ENCODE measurements around the gene RTL1.

Gene RTL1

GRCh38 chr14:100905166-100905565 is 1.6 kb upstream of the RTL1 start:
- Histone ChIP-seq H3K4me1 (ENCODE audit: insufficient read depth, low read length) (peaks cover 6% of the 10 kb centered on the region; the same call in 1 of the 2 replicates), H3K27me3 (ENCODE audit: insufficient read depth, low read length) (peaks cover 38% of the 10 kb centered on the region), H3K9me3 (ENCODE audit: insufficient read depth, low read depth, low read length) (no peaks in the 10 kb centered on the region), H3K4me3 (ENCODE audit: low read length) (peak overlapping the region; percentile 50), H3K9ac (ENCODE audit: low read depth, low read length) (no peak overlapping the region), H3K27ac (ENCODE audit: low read depth, low read length) (no peak overlapping the region), H3K36me3 (ENCODE audit: insufficient read depth, low read length) (no peaks in the 10 kb centered on the region)
- 65% methylated on average over 12 of the region's 12 CpGs for WGBS

GRCh38 chr14:100904307-100905087 is 975 bp upstream of the RTL1 start:
- H3K9ac ChIP-seq (ENCODE audit: low read depth, low read length) = no peak overlapping the region
- H3K4me1 ChIP-seq (ENCODE audit: insufficient read depth, low read length) = peaks cover 12% of the 10 kb centered on the region; the same call in 1 of the 2 replicates
- peak overlapping the region; percentile 50 for H3K4me3 ChIP-seq (ENCODE audit: low read length)
- no peaks in the 10 kb centered on the region for H3K36me3 ChIP-seq (ENCODE audit: insufficient read depth, low read length)
- H3K9me3 ChIP-seq (ENCODE audit: insufficient read depth, low read depth, low read length) = no peaks in the 10 kb centered on the region
- no peak overlapping the region for H3K27ac ChIP-seq (ENCODE audit: low read depth, low read length)
- peaks cover 41% of the 10 kb centered on the region for H3K27me3 ChIP-seq (ENCODE audit: insufficient read depth, low read length)
- 4% methylated on average over 41 of the region's 45 CpGs for WGBS

GRCh38 chr14:100903134-100903468 is 421 bp downstream of the RTL1 start:
- WGBS = 76% methylated on average over 7 of the region's 10 CpGs
- Histone ChIP-seq H3K9ac (ENCODE audit: low read depth, low read length) (no peak overlapping the region), H3K4me3 (ENCODE audit: low read length) (no peak overlapping the region), H3K9me3 (ENCODE audit: insufficient read depth, low read depth, low read length) (no peaks in the 10 kb centered on the region), H3K27ac (ENCODE audit: low read depth, low read length) (no peak overlapping the region), H3K36me3 (ENCODE audit: insufficient read depth, low read length) (no peaks in the 10 kb centered on the region), H3K4me1 (ENCODE audit: insufficient read depth, low read length) (peaks cover 21% of the 10 kb centered on the region), H3K27me3 (ENCODE audit: insufficient read depth, low read length) (peaks cover 43% of the 10 kb centered on the region)

- H3K27ac ChIP-seq (ENCODE audit: low read depth, low read length) = no peak overlapping the region
Observed at GRCh38 chr14:100902295-100903133, 1.0 kb downstream of the RTL1 start.

GRCh38 chr14:100901391-100902183 is 1.9 kb downstream of the RTL1 start:
- H3K27me3 ChIP-seq (ENCODE audit: insufficient read depth, low read length) = peaks cover 43% of the 10 kb centered on the region
- H3K9me3 ChIP-seq (ENCODE audit: insufficient read depth, low read depth, low read length) = no peaks in the 10 kb centered on the region
- H3K36me3 ChIP-seq (ENCODE audit: insufficient read depth, low read length) = no peaks in the 10 kb centered on the region
- H3K27ac ChIP-seq (ENCODE audit: low read depth, low read length) = no peak overlapping the region
- 91% methylated on average over 12 of the region's 12 CpGs for WGBS
- no peak overlapping the region for H3K4me3 ChIP-seq (ENCODE audit: low read length)
- H3K9ac ChIP-seq (ENCODE audit: low read depth, low read length) = no peak overlapping the region
- peaks cover 21% of the 10 kb centered on the region for H3K4me1 ChIP-seq (ENCODE audit: insufficient read depth, low read length)

More at GRCh38 chr14:100902295-100903133, 1.0 kb downstream of the RTL1 start:
- Histone ChIP-seq H3K4me1 (ENCODE audit: insufficient read depth, low read length) (peaks cover 21% of the 10 kb centered on the region), H3K4me3 (ENCODE audit: low read length) (peak overlapping the region; percentile 13; the same call in 1 of the 2 replicates), H3K9me3 (ENCODE audit: insufficient read depth, low read depth, low read length) (no peaks in the 10 kb centered on the region), H3K9ac (ENCODE audit: low read depth, low read length) (no peak overlapping the region), H3K27me3 (ENCODE audit: insufficient read depth, low read length) (peaks cover 43% of the 10 kb centered on the region), H3K36me3 (ENCODE audit: insufficient read depth, low read length) (no peaks in the 10 kb centered on the region)
- 34% methylated on average over 18 of the region's 18 CpGs for WGBS

GRCh38 chr14:100900837-100901390 is 2.6 kb downstream of the RTL1 start:
- H3K9ac ChIP-seq (ENCODE audit: low read depth, low read length) = no peak overlapping the region
- WGBS = 34% methylated on average over 15 of the region's 15 CpGs
- peaks cover 38% of the 10 kb centered on the region for H3K27me3 ChIP-seq (ENCODE audit: insufficient read depth, low read length)
- H3K27ac ChIP-seq (ENCODE audit: low read depth, low read length) = no peak overlapping the region
- peak overlapping the region; percentile 39 for H3K4me3 ChIP-seq (ENCODE audit: low read length)
- H3K36me3 ChIP-seq (ENCODE audit: insufficient read depth, low read length) = no peaks in the 10 kb centered on the region
- H3K9me3 ChIP-seq (ENCODE audit: insufficient read depth, low read depth, low read length) = no peaks in the 10 kb centered on the region
- H3K4me1 ChIP-seq (ENCODE audit: insufficient read depth, low read length) = peaks cover 21% of the 10 kb centered on the region

- peak overlapping the region; percentile 2; the same call in 1 of the 2 replicates for H3K9ac ChIP-seq (ENCODE audit: low read depth, low read length)
- peak overlapping the region; percentile 39 for H3K4me3 ChIP-seq (ENCODE audit: low read length)
- no peak overlapping the region for H3K27ac ChIP-seq (ENCODE audit: low read depth, low read length)
- no peaks in the 10 kb centered on the region for H3K36me3 ChIP-seq (ENCODE audit: insufficient read depth, low read length)
- peaks cover 30% of the 10 kb centered on the region for H3K27me3 ChIP-seq (ENCODE audit: insufficient read depth, low read length)
- WGBS = 12% methylated on average over 18 of the region's 19 CpGs
- peaks cover 21% of the 10 kb centered on the region for H3K4me1 ChIP-seq (ENCODE audit: insufficient read depth, low read length)
- no peaks in the 10 kb centered on the region for H3K9me3 ChIP-seq (ENCODE audit: insufficient read depth, low read depth, low read length)
Observed at GRCh38 chr14:100899884-100900771, 3.4 kb downstream of the RTL1 start.

- H3K9me3 ChIP-seq (ENCODE audit: insufficient read depth, low read depth, low read length) = no peaks in the 10 kb centered on the region
- WGBS = 79% methylated on average over 21 of the region's 21 CpGs
Observed at GRCh38 chr14:100898935-100899883, 4.3 kb downstream of the RTL1 start.

GRCh38 chr14:100898465-100898864 is 5.1 kb downstream of the RTL1 start:
- WGBS = 69% methylated on average over 11 of the region's 11 CpGs
- Histone ChIP-seq H3K27me3 (ENCODE audit: insufficient read depth, low read length) (peaks cover 17% of the 10 kb centered on the region), H3K9ac (ENCODE audit: low read depth, low read length) (no peak overlapping the region), H3K4me3 (ENCODE audit: low read length) (no peak overlapping the region), H3K27ac (ENCODE audit: low read depth, low read length) (no peak overlapping the region), H3K36me3 (ENCODE audit: insufficient read depth, low read length) (no peaks in the 10 kb centered on the region), H3K4me1 (ENCODE audit: insufficient read depth, low read length) (peaks cover 21% of the 10 kb centered on the region), H3K9me3 (ENCODE audit: insufficient read depth, low read depth, low read length) (no peaks in the 10 kb centered on the region)

More at GRCh38 chr14:100898935-100899883, 4.3 kb downstream of the RTL1 start:
- H3K27me3 ChIP-seq (ENCODE audit: insufficient read depth, low read length) = peaks cover 23% of the 10 kb centered on the region
- H3K9ac ChIP-seq (ENCODE audit: low read depth, low read length) = no peak overlapping the region
- H3K27ac ChIP-seq (ENCODE audit: low read depth, low read length) = no peak overlapping the region
- peaks cover 21% of the 10 kb centered on the region for H3K4me1 ChIP-seq (ENCODE audit: insufficient read depth, low read length)
- H3K36me3 ChIP-seq (ENCODE audit: insufficient read depth, low read length) = no peaks in the 10 kb centered on the region
- no peak overlapping the region for H3K4me3 ChIP-seq (ENCODE audit: low read length)

Measured in HUES64 (cell line).